OCI-LY7 (cell line): Measurements from ENCODE around the gene SFSWAP.
"Not testable (repeated sequence)": the region's sequence is repeated elsewhere in the genome, so short reads cannot be mapped to it uniquely, and the experiment has no call there.

Source experiments
- CTCF ChIP-seq: fragments of 200-600 bp; sonication (generic); conservative IDR thresholded peaks from 2 replicates; pipeline ENCODE4 v1.5.1; 2014; ENCODE audit warnings: mild to moderate bottlenecking, antibody characterized with exemption, low read length, moderate library complexity, mixed read lengths
- EZH2phosphoT487 ChIP-seq: fragments of 200-600 bp; sonication (generic); IDR thresholded peaks from 2 replicates; pipeline ENCODE4 v1.6.1; 2018; ENCODE audit warnings: low read depth, borderline replicate concordance, mild to moderate bottlenecking, mixed run types, antibody characterized with exemption, low read length, moderate library complexity, mixed read lengths

GRCh38 chr12:131680392-131681256 lies 30.3 kb upstream of the SFSWAP start:
- not testable (repeated sequence) for TF ChIP-seq CTCF, EZH2phosphoT487
